ENCODE results near the gene CCDC27.

CCDC27 gene

GRCh38 chr1:3736708-3737107, 15.5 kb upstream of the CCDC27 start:
- H3K27ac Mint-ChIP-seq = no peak overlapping the region
- H3K9me3 Mint-ChIP-seq = no peaks in the 10 kb centered on the region
- no peak overlapping the region for H3K4me3 Mint-ChIP-seq
- peaks cover 10% of the 10 kb centered on the region for H3K36me3 Mint-ChIP-seq (ENCODE audit: low read depth)
- TF ChIP-seq CTCF (IDR thresholded peaks at IDR 0.05; ENCODE audit: unreplicated experiment in 3 of 3) = no peak
- peaks cover 10% of the 10 kb centered on the region for H3K4me1 Mint-ChIP-seq
- no peaks in the 10 kb centered on the region for H3K27me3 Mint-ChIP-seq (ENCODE audit: low read depth)

GRCh38 chr1:3738943-3739342, 13.3 kb upstream of the CCDC27 start:
- H3K4me1 Mint-ChIP-seq = peaks cover 8% of the 10 kb centered on the region
- no peak overlapping the region for H3K4me3 Mint-ChIP-seq
- no peak overlapping the region for H3K27ac Mint-ChIP-seq
- H3K27me3 Mint-ChIP-seq (ENCODE audit: low read depth) = no peaks in the 10 kb centered on the region
- H3K9me3 Mint-ChIP-seq = no peaks in the 10 kb centered on the region
- no peak for TF ChIP-seq CTCF (IDR thresholded peaks at IDR 0.05; ENCODE audit: unreplicated experiment in 3 of 3)
- peaks cover 15% of the 10 kb centered on the region for H3K36me3 Mint-ChIP-seq (ENCODE audit: low read depth)

- H3K27me3 Mint-ChIP-seq (ENCODE audit: low read depth) = no peaks in the 10 kb centered on the region
- no peak overlapping the region for H3K4me3 Mint-ChIP-seq
- H3K4me1 Mint-ChIP-seq = peaks cover 14% of the 10 kb centered on the region
- H3K9me3 Mint-ChIP-seq = no peaks in the 10 kb centered on the region
- H3K36me3 Mint-ChIP-seq (ENCODE audit: low read depth) = peaks cover 17% of the 10 kb centered on the region
- H3K27ac Mint-ChIP-seq = no peak overlapping the region
- TF ChIP-seq CTCF (IDR thresholded peaks at IDR 0.05; ENCODE audit: unreplicated experiment in 3 of 3) = no peak
Observed at GRCh38 chr1:3740042-3740441, 12.2 kb upstream of the CCDC27 start.

GRCh38 chr1:3740752-3741151, 11.5 kb upstream of the CCDC27 start:
- Mint-ChIP-seq H3K4me1 (peaks cover 17% of the 10 kb centered on the region), H3K4me3 (no peak overlapping the region), H3K27me3 (ENCODE audit: low read depth) (peaks cover 2% of the 10 kb centered on the region), H3K27ac (no peak overlapping the region), H3K36me3 (ENCODE audit: low read depth) (peaks cover 19% of the 10 kb centered on the region), H3K9me3 (no peaks in the 10 kb centered on the region)
- no peak for TF ChIP-seq CTCF (IDR thresholded peaks at IDR 0.05; ENCODE audit: unreplicated experiment in 3 of 3)

GRCh38 chr1:3741566-3742438, 10.4 kb upstream of the CCDC27 start:
- Mint-ChIP-seq H3K27ac (no peak overlapping the region), H3K9me3 (no peaks in the 10 kb centered on the region), H3K4me3 (no peak overlapping the region), H3K27me3 (ENCODE audit: low read depth) (peaks cover 4% of the 10 kb centered on the region), H3K36me3 (ENCODE audit: low read depth) (peaks cover 15% of the 10 kb centered on the region), H3K4me1 (peaks cover 20% of the 10 kb centered on the region)
- TF ChIP-seq CTCF (IDR thresholded peaks at IDR 0.05; ENCODE audit: unreplicated experiment in 3 of 3) = no peak
